GM10266 (cell line): ENCODE measurements around the gene DDX27.

Experiments
- DNase-seq: peaks from one replicate; pipeline ENCODE4 v3.0.0; 2012; ENCODE audit errors: extremely low spot score
- CTCF ChIP-seq: IDR thresholded peaks from 2 replicates; pipeline ENCODE4 v1.5.1; 2012; ENCODE audit warnings: mild to moderate bottlenecking, low read depth; ENCODE audit not compliant: control insufficient read depth, insufficient read depth; ENCODE audit errors: missing control alignments

DDX27 gene

DNA sequence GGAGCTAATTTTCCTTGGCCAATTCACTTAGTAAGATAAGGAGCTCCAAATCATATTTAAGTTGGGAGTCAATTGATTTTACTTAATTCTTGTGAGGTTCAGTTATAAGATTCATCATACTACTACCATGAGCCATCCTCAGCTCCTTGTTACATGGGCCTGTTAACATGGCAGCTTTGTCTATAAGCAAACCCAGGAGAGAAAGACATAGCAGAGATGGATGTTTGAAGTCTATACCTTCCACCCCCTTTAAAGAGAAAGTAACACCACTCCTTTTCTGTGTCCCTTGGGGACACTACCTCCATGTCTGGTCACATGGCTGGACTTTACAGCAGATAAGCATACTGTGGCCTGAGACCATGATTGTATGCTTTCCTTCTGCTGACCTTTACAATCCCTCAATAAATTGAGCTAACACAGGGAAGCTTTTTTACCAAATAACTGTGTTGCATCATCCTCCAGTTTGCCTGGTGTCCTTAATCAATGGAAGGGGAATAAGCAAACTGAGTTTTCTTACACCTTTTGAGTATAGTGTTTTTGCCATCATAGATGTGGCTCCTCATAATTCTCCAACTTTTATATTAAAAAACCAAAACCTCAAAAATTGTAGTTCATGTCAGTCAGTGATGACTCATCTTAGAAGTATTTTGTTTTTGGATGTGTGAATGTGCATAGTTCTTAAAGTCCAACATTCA, 68.5 kb downstream of the DDX27 start:
- no peak for DNase-seq
- TF ChIP-seq CTCF, result no peak

- no peak for DNase-seq
- no peak for TF ChIP-seq CTCF
These were observed 69.1 kb downstream of the DDX27 start for GRCh38 chr20:49288250-49288751.

DNA sequence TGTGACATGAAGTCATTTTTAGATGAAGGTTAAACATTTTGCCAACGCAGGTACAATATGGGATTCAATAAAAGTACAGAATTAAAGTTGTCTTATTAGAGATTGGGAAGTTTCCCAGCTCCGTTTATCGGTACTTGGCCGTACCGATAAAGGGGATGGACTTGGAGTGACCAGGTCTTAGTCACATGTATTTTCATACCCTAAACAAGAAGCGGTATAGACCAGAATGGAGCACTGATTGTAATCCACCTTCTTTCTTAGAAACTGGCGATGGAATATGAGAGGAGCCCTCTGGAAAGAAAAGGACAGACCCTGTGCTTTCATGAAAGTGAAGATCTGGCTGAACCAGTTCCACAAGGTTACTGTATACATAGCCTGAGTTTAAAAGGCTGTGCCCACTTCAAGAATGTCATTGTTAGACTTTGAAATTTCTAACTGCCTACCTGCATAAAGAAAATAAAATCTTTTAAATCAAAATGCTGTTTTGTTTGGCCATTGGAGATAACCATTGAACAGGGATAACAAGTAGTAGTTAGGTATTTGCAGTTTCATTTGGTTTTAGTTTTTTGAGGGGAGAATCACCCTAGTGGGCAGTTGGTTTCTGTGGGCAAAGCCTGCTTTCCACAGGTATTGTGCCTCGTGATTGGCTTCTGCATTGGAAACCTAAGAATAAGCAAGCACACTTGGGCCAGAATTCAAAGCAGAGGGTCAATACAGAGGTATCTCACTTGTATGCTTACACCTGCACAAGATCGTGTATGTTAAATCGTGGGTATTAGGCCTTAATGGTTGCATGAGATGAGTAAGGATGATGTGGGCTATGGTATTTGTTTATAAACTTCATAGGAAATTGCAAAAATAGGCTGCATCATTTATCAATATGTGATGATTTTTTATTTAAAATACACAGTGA, 69.8 kb downstream of the DDX27 start:
- TF ChIP-seq CTCF, result no peak
- DNase-seq, result no peak

GRCh38 chr20:49290608-49291191, 71.5 kb downstream of the DDX27 start:
- no peak for TF ChIP-seq CTCF
- DNase-seq, result no peak

DNA sequence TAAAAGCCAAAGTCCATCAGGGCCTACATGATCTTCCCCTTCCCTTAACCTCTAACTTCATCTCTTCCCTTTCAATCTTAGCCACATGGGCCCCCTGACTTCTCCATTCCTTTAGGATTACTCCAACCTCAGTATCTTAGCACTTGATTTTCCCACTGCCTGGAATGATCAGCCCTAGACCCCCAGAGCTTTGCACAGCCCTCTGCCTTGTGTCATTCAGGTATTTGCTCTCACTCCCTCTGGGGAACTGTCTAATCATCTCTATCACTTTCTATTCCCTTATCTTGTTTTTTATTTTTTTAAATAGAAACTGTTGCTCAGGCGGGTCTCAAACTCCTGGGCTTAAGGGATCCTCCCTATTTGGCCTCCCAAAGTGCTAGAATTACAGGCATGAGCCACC, 72.0 kb downstream of the DDX27 start:
- DNase-seq, result no peak
- TF ChIP-seq CTCF, result no peak

- TF ChIP-seq CTCF, result no peak
These were observed 72.8 kb downstream of the DDX27 start for GRCh38 chr20:49292010-49292409.

More at GRCh38 chr20:49292010-49292409, 72.8 kb downstream of the DDX27 start:
- no peak for DNase-seq
